ENCODE results near the gene SEC14L1.

GRCh38 chr17:77177002-77177741, 36.4 kb downstream of the SEC14L1 start:
- TF ChIP-seq CTCF (IDR thresholded peaks at IDR 0.05; ENCODE audit: low read length), result no peak
- TF ChIP-seq EZH2phosphoT487 (IDR thresholded peaks at IDR 0.05; ENCODE audit: low read length), result no peak
- no peak for TF ChIP-seq EZH2 (optimal IDR thresholded peaks at IDR 0.05; ENCODE audit: low read depth, low read length)
